Karpas-422 (cell line): Measurements from ENCODE around the gene LZTR1. TPM values are rescaled to one million over a fixed set of nuclear protein-coding genes. Genes with fewer than 3 reads are reported as not detected.

Source experiments
- DNase-seq: peaks from one replicate; pipeline ENCODE4 v3.0.0-alpha.2; 2015
- H2AFZ ChIP-seq: fragments of 200-600 bp; sonication (generic); 2 replicates; pipeline ENCODE4 v1.6.1; 2014; ENCODE audit warnings: antibody characterized with exemption, low read length, mixed read lengths
- H3K27ac ChIP-seq: fragments of 200-600 bp; sonication (generic); 2 replicates; pipeline ENCODE4 v1.5.1; 2014; ENCODE audit warnings: mild to moderate bottlenecking, low read length, moderate library complexity
- H3K27me3 ChIP-seq: fragments of 200-600 bp; sonication (generic); 2 replicates; pipeline ENCODE4 v1.6.1; 2014; ENCODE audit warnings: low read length, mixed read lengths
- H3K36me3 ChIP-seq: fragments of 200-600 bp; sonication (generic); 2 replicates; pipeline ENCODE4 v1.6.1; 2014; ENCODE audit warnings: low read length, mixed read lengths; ENCODE audit not compliant: insufficient read depth
- H3K4me1 ChIP-seq: fragments of 200-600 bp; sonication (generic); 2 replicates; pipeline ENCODE4 v1.6.1; 2014; ENCODE audit warnings: mild to moderate bottlenecking, low read length, mixed read lengths
- H3K4me2 ChIP-seq: fragments of 200-600 bp; sonication (generic); 2 replicates; pipeline ENCODE4 v1.6.1; 2014; ENCODE audit warnings: low read length, low read depth, mild to moderate bottlenecking; ENCODE audit not compliant: poor library complexity, severe bottlenecking
- H3K4me3 ChIP-seq: fragments of 200-600 bp; sonication (generic); 2 replicates; pipeline ENCODE4 v1.5.1; 2014; ENCODE audit warnings: mild to moderate bottlenecking, antibody characterized with exemption, low read length, mixed read lengths
- H3K79me2 ChIP-seq: fragments of 200-600 bp; sonication (generic); 2 replicates; pipeline ENCODE4 v1.6.1; 2014; ENCODE audit warnings: mild to moderate bottlenecking, low read length, mixed read lengths
- H3K9ac ChIP-seq: fragments of 200-600 bp; sonication (generic); 2 replicates; pipeline ENCODE4 v1.6.0; 2014; ENCODE audit warnings: low read length
- H3K9me2 ChIP-seq: fragments of 200-600 bp; sonication (generic), shearing (Covaris generic); replicated peaks from 2 replicates; pipeline ENCODE4 v1.6.0; 2014; ENCODE audit warnings: mild to moderate bottlenecking, low read length, moderate library complexity; ENCODE audit not compliant: insufficient read depth
- H3K9me3 ChIP-seq: fragments of 300-700, 200-600 bp; sonication (generic); 2 replicates; pipeline ENCODE4 v1.6.1; 2014; ENCODE audit warnings: low read length, mixed read lengths
- H4K20me1 ChIP-seq: fragments of 200-600 bp; sonication (generic); 2 replicates; pipeline ENCODE4 v1.6.1; 2014; ENCODE audit warnings: mild to moderate bottlenecking, antibody characterized with exemption, low read length, low read depth; ENCODE audit not compliant: insufficient read depth
- total RNA-seq: library from RNA; depleted of rRNA; stranded (reverse); fragments of >200 nt; shearing (Covaris generic); gene quantifications from 2 replicates; pipeline ENCODE4 v1.2.3, GENCODE V29; 2014; ENCODE audit warnings: low replicate concordance

The LZTR1 gene
- total RNA-seq, 1 experiment from 2014 or later: 22.4 TPM

DNA sequence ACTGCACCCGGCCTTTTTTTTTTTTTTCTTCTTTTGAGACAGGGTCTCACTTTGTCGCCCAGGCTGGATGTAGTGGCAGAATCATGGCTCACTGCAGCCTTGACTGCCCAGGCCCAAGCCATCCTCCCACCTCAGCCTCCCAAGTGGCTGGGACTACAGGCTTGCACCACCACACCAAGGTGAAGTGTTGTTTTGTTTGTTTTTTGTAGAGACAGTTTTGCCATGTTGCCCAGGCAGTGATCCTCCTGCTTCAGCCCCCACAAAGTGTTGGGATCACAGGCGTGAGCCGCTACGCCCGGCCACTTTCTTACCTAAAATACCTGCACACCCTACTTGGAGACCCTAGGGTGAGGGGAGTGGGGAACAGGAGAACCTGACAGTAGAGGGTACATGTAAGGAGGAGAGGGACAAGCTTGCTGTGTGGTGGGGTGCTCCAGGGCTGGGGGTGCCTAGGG, 19.6 kb upstream of the LZTR1 start:
- H3K4me1 ChIP-seq: peaks cover 2% of the 10 kb centered on the region; the same call in 1 of the 2 replicates
- H3K4me3 ChIP-seq: no peak overlapping the region
- H3K79me2 ChIP-seq: no peaks in the 10 kb centered on the region
- H3K9me3 ChIP-seq: no peaks in the 10 kb centered on the region
- no peaks in the 10 kb centered on the region for H3K9me2 ChIP-seq
- H2AFZ ChIP-seq: no peak overlapping the region
- H4K20me1 ChIP-seq: 0 out of 2 replicates have a peak, but pooled peaks cover 4% of the 10 kb centered on the region
- DNase-seq: no peak
- no peak overlapping the region for H3K27ac ChIP-seq
- H3K9ac ChIP-seq: no peak overlapping the region
- no peak overlapping the region for H3K4me2 ChIP-seq
- no peaks in the 10 kb centered on the region for H3K27me3 ChIP-seq
- H3K36me3 ChIP-seq: no peaks in the 10 kb centered on the region

DNA sequence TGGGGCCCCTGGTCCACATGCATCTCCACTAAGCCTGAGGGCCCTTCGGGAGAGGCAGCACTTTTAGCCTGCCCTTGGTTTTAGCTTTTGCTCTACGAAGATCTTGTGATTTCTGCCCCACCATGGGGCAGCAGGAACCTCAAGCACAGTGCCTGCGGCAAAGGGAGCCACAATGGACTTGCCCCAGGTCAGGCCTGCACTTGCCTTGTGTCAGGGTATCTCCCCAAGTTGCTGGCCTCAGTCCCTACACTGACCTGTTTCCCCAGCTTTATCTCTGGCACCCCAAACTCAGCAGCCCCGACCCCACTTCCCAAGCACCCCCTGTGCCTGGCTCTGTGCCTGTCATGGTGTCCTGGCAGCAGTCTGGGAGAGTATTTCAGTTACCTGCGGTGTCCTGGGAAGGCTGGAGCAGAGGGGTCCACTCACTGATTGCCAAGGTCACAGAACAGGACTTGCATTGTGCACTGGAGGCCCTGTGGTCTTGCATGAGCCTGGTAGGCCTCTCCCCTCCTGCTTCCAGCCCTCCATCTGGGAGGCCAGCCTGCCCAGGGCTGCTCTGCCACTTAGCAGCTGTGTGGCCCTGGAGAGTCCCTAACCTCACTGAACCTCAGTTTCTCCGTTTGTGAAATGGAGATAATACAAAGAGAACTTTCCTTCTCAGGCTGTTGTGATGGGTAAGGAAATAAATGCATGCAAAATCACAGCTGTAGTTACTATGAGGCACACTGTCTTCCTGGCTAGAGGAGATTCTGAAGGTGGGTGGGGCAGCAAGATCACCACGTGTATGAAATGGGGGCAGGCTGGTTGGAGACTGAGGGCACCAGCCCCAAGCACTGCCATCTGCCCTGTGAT, 18.7 kb upstream of the LZTR1 start:
- no peaks in the 10 kb centered on the region for H3K9me2 ChIP-seq
- no peak overlapping the region for H3K4me3 ChIP-seq
- H3K27me3 ChIP-seq: no peaks in the 10 kb centered on the region
- no peaks in the 10 kb centered on the region for H4K20me1 ChIP-seq
- no peaks in the 10 kb centered on the region for H3K79me2 ChIP-seq
- H2AFZ ChIP-seq: no peak overlapping the region
- no peaks in the 10 kb centered on the region for H3K36me3 ChIP-seq
- H3K27ac ChIP-seq: no peak overlapping the region
- H3K4me1 ChIP-seq: no peaks in the 10 kb centered on the region
- H3K9me3 ChIP-seq: no peaks in the 10 kb centered on the region
- no peak for DNase-seq
- H3K9ac ChIP-seq: no peak overlapping the region
- no peak overlapping the region for H3K4me2 ChIP-seq

DNA sequence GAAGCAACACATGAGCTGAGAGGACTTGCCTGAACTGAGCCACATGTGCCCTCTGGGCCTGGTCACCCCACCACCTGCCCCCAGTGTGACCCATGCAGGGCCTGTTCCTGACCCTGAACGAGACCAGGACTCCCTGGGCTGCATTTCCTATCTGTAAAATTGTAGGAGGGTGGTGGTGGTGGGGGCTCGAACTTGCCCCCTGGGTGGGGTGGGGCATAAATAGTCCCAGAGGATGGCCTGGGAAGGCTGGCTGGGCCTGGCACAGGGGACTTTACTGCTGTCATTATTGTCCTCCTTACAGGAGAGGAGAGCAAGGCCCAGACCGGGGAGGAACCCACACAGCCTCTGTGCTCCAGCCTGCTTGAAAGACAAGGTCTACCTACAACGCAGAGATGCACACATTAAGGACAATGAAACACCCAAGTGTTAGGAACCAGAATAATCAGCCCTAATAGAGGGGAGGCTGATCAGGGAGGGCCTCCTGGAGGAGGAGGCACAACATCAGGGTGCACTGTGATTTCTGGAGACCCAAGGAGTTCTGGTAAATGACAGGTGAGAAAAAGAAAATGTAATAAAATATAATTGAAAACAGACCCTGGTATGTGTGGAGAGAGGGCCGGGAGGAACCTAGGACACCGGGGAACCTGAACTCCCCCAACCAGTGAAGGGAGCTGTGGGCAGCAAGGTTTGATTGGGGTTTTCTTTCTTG, 17.9 kb upstream of the LZTR1 start:
- Histone ChIP-seq H3K27ac (no peak overlapping the region), H3K36me3 (no peaks in the 10 kb centered on the region), H3K9ac (no peak overlapping the region), H3K4me2 (no peak overlapping the region), H3K79me2 (no peaks in the 10 kb centered on the region), H3K27me3 (no peaks in the 10 kb centered on the region), H3K4me3 (no peak overlapping the region), H3K4me1 (no peaks in the 10 kb centered on the region), H3K9me3 (no peaks in the 10 kb centered on the region), H2AFZ (no peak overlapping the region), H4K20me1 (no peaks in the 10 kb centered on the region), H3K9me2 (no peaks in the 10 kb centered on the region)
- no peak for DNase-seq

DNA sequence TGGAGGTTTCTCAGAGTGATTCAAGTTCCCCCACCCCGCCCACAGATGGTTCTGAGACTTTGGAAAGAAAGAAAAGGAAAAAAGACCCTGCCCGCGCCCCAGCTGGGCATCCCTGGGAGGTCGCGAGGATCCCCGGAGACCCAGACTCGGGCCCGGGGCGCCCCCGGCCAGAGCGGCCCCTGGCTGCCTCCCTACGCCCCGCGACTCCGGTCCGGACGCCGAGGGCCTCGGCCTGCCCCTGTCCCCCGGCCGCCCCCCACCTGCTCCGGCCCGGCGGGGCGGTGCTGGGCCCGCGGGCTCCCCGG, 17.3 kb upstream of the LZTR1 start:
- Histone ChIP-seq H3K27ac (no peak overlapping the region), H3K9ac (no peak overlapping the region), H4K20me1 (no peaks in the 10 kb centered on the region), H3K4me1 (no peaks in the 10 kb centered on the region), H3K4me3 (no peak overlapping the region), H2AFZ (no peak overlapping the region), H3K27me3 (no peaks in the 10 kb centered on the region), H3K79me2 (no peaks in the 10 kb centered on the region), H3K4me2 (no peak overlapping the region), H3K36me3 (no peaks in the 10 kb centered on the region), H3K9me2 (no peaks in the 10 kb centered on the region), H3K9me3 (no peaks in the 10 kb centered on the region)
- DNase-seq: no peak

DNA sequence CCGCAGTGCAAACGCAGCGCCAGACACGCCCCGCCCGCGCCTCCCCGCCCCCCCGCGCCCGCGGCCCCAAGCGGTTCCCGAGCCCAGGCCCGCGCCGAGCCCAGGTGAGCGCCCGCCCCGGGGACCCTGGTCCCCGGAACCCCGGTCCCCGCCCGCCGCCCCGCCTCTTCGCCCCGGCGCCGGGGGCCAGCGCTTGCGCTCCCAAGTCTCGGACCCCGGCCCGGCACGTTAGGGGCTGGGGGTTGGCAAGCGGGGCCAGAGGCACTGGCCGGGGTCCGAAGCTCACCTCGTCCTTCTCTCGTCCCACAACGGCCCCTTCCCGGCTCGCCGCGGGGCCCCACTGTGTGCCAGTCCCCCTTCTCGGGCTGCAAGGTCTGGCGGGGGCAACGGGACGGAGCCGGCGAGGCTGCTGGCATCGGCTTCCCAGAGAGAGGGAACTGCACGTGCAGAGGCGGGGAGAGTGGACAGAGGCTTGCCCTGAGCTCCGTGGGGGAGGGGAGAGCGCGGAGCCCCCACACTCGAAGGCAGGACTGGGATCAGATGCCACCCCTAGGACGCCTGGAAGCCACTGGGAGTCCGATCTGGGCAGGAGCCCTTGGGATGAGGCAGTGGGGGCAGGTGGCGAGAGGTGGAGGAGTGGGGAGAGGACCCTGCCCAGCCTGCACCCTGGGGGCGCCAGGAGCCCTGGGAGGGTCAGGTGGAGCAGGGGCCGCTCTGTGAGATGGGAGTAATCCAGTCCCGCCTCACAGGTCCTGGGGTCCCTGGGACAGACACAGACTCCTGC, 16.8 kb upstream of the LZTR1 start:
- H3K4me2 ChIP-seq: no peak overlapping the region
- no peak for DNase-seq
- no peak overlapping the region for H3K27ac ChIP-seq
- H3K4me3 ChIP-seq: no peak overlapping the region
- no peaks in the 10 kb centered on the region for H3K9me2 ChIP-seq
- H3K9me3 ChIP-seq: no peaks in the 10 kb centered on the region
- H3K79me2 ChIP-seq: no peaks in the 10 kb centered on the region
- H3K9ac ChIP-seq: no peak overlapping the region
- no peaks in the 10 kb centered on the region for H4K20me1 ChIP-seq
- no peaks in the 10 kb centered on the region for H3K27me3 ChIP-seq
- H3K4me1 ChIP-seq: no peaks in the 10 kb centered on the region
- H3K36me3 ChIP-seq: no peaks in the 10 kb centered on the region
- H2AFZ ChIP-seq: no peak overlapping the region

DNA sequence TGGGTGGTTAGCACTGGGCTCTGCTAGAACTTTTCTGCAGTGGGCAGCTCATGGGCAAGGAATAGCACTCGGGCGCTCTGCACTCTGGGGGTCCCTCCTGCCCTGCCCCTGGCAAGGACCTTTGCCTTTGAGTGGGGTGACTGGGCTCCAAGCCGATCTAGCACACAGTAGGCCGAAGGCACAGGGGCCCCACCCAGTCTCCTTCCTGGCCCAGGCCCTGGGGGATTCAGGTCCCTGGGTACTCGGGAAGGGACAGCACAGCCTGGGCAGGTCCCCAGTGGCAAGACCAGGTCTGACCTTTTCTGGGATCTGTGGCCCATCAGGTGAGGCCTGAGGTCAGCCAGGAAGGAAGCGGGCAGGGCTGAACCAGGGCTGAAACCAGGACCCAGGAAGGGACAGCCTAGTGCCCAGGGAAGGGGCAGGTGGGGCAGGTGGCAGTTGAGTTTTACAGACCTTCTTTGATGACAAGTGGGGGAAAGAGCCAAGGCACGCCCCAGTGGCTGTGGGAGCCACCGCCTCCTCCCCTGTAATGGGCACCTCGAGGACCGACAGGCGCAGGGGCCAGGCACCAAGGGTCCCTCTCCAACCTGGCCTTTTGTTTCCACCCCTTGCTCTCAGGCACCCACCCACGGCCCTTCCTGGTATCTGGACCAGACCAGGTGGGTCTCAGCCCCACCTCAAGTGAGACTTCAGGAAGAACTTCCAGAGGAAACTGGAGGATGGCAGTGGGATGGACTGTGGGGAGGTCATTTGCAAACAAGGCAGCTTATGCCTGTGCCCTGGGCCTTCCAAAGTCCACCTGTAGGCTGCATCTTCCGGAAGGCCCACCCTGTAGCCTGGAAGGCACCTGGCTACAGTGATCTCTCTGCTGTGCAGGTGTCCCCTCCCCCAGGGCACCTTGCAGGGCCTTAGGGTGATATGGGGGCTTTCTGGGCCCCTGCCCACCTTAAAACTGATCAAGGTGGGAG, 15.9 kb upstream of the LZTR1 start:
- Histone ChIP-seq H3K27me3 (no peaks in the 10 kb centered on the region), H4K20me1 (no peaks in the 10 kb centered on the region), H3K9me3 (no peaks in the 10 kb centered on the region), H3K4me3 (no peak overlapping the region), H3K4me2 (no peak overlapping the region), H3K27ac (no peak overlapping the region), H2AFZ (no peak overlapping the region), H3K9ac (no peak overlapping the region), H3K9me2 (no peaks in the 10 kb centered on the region), H3K36me3 (no peaks in the 10 kb centered on the region), H3K79me2 (no peaks in the 10 kb centered on the region), H3K4me1 (no peaks in the 10 kb centered on the region)
- no peak for DNase-seq

DNA sequence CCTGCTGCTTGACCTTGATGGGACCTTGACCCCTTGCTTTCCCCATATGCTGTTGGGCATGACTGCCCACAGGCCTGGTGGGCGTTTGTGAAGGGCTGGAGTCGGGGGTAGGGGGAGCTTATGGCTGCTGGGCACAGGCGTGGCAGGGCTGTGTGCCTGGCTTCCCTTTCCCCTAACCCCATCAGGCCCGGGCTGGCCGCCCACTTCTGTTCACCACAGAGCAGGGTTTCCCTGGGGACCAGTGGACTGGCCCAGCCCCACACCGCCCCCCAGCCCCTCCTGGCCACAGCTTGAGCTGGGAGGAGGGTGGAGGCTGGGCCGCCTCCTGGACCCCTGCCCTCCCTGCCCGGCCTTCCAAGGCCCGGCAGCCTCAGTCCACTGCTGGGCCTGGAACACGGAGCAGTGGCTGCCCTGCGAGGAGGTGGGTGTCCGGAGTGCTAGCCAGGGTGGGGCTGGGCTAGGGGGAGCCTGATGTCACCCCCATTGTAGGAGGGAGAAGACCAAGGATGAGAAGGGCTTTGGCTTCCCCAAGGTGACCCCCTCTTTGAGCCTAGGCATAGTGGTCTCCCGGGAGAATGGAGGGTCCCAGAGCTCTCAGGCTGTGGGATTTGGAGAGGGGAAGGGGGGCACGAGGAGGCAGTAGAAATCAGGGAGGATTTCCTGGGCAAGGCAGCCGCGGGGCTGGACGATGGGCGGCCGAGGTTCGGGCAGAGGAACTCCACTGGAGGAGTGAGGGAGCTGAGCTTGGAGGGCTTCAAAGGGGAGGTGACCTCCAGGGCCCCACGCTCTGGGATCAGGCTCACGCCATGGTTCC, 15.0 kb upstream of the LZTR1 start, which contains the start of gene AIFM3:
AIFM3 (plus strand) TSS at position 373 of the 814 bp plus-strand sequence. CDS start 690 bp downstream, outside the sequence.
- no peak within 1 kb of the TSS for H3K9ac ChIP-seq
- H3K4me3 ChIP-seq: no peak within 1 kb of the TSS
- no peaks in the 10 kb centered on the region; the same call in 1 of the 2 replicates for H3K4me1 ChIP-seq
- no peaks in the 10 kb centered on the region for H3K27me3 ChIP-seq
- H3K9me2 ChIP-seq: no peaks in the 10 kb centered on the region
- no peaks in the 10 kb centered on the region for H3K79me2 ChIP-seq
- no peaks in the 10 kb centered on the region for H3K36me3 ChIP-seq
- H3K4me2 ChIP-seq: no peak within 1 kb of the TSS
- no peak within 1 kb of the TSS for H2AFZ ChIP-seq
- no peak for DNase-seq
- H4K20me1 ChIP-seq: no peaks in the 10 kb centered on the region
- no peak within 1 kb of the TSS for H3K27ac ChIP-seq
- no peaks in the 10 kb centered on the region for H3K9me3 ChIP-seq
